Measurements from ENCODE around the gene TXNDC5. TPM values are rescaled to one million over a fixed set of nuclear protein-coding genes. Genes with fewer than 3 reads are reported as not detected.

The TXNDC5 gene
- polyA plus RNA-seq, 1 experiment, result 285 TPM

GRCh38 chr6:7887278-7887991, 23.2 kb downstream of the TXNDC5 start:
- ChIA-PET POLR2A (no interaction called here), CTCF (interaction anchor here (0.7 to 1.1 kb wide), 2 partner anchors 164 to 172 kb away, joined by 3 read pairs; no protein-coding TSS in a partner anchor)
- no peak for TF ChIP-seq CTCF (IDR thresholded peaks at IDR 0.05; ENCODE audit: low read depth, low read length)
- Histone ChIP-seq H3K27me3 (ENCODE audit: control insufficient read depth, insufficient read depth, low read length) (no peaks in the 10 kb centered on the region), H3K27ac (ENCODE audit: low read depth, low read length) (no peak overlapping the region), H3K4me3 (ENCODE audit: low read depth, low read length) (no peak overlapping the region), H3K9me3 (ENCODE audit: control insufficient read depth, insufficient read depth, low read length) (no peaks in the 10 kb centered on the region)
- DNase-seq (ENCODE audit: low read depth, low spot score), result no peak

GRCh38 chr6:7886132-7886531, 24.5 kb downstream of the TXNDC5 start:
- ChIA-PET CTCF (no interaction called here), POLR2A (no interaction called here)
- Histone ChIP-seq H3K27me3 (ENCODE audit: control insufficient read depth, insufficient read depth, low read length) (no peaks in the 10 kb centered on the region), H3K27ac (ENCODE audit: low read depth, low read length) (no peak overlapping the region), H3K9me3 (ENCODE audit: control insufficient read depth, insufficient read depth, low read length) (no peaks in the 10 kb centered on the region), H3K4me3 (ENCODE audit: low read depth, low read length) (no peak overlapping the region)
- no peak for DNase-seq (ENCODE audit: low read depth, low spot score)
- TF ChIP-seq CTCF (IDR thresholded peaks at IDR 0.05; ENCODE audit: low read depth, low read length), result no peak

- Histone ChIP-seq H3K4me3 (ENCODE audit: low read depth, low read length) (no peak overlapping the region), H3K9me3 (ENCODE audit: control insufficient read depth, insufficient read depth, low read length) (no peaks in the 10 kb centered on the region), H3K27ac (ENCODE audit: low read depth, low read length) (no peak overlapping the region), H3K27me3 (ENCODE audit: control insufficient read depth, insufficient read depth, low read length) (no peaks in the 10 kb centered on the region)
- DNase-seq (ENCODE audit: low read depth, low spot score), result no peak
- no peak for TF ChIP-seq CTCF (IDR thresholded peaks at IDR 0.05; ENCODE audit: low read depth, low read length)
- POLR2A ChIA-PET, result no interaction called here
- CTCF ChIA-PET, result no interaction called here
These were observed 27.2 kb downstream of the TXNDC5 start for GRCh38 chr6:7883381-7883780.

GRCh38 chr6:7882505-7883257, 27.9 kb downstream of the TXNDC5 start:
- Histone ChIP-seq H3K27ac (ENCODE audit: low read depth, low read length) (no peak overlapping the region), H3K27me3 (ENCODE audit: control insufficient read depth, insufficient read depth, low read length) (no peaks in the 10 kb centered on the region), H3K9me3 (ENCODE audit: control insufficient read depth, insufficient read depth, low read length) (no peaks in the 10 kb centered on the region), H3K4me3 (ENCODE audit: low read depth, low read length) (no peak overlapping the region)
- no peak for DNase-seq (ENCODE audit: low read depth, low spot score)
- CTCF ChIA-PET, result no interaction called here
- no peak for TF ChIP-seq CTCF (IDR thresholded peaks at IDR 0.05; ENCODE audit: low read depth, low read length)
- POLR2A ChIA-PET, result no interaction called here

GRCh38 chr6:7881765-7882500, 28.7 kb downstream of the TXNDC5 start:
- Histone ChIP-seq H3K27ac (ENCODE audit: low read depth, low read length) (no peak overlapping the region), H3K27me3 (ENCODE audit: control insufficient read depth, insufficient read depth, low read length) (no peaks in the 10 kb centered on the region), H3K4me3 (ENCODE audit: low read depth, low read length) (no peak overlapping the region), H3K9me3 (ENCODE audit: control insufficient read depth, insufficient read depth, low read length) (no peaks in the 10 kb centered on the region)
- TF ChIP-seq CTCF (IDR thresholded peaks at IDR 0.05; ENCODE audit: low read depth, low read length), result no peak
- no peak for DNase-seq (ENCODE audit: low read depth, low spot score)
- ChIA-PET POLR2A (no interaction called here), CTCF (no interaction called here)

Data from AG04450 (cell line).